Measurements from ENCODE around the gene ZRANB2. TPM values are rescaled to one million over a fixed set of nuclear protein-coding genes. Genes with fewer than 3 reads are reported as not detected.

ZRANB2 gene
- total RNA-seq, 1 experiment from 2014 or later, result 34.6 TPM

GRCh38 chr1:71068325-71069240 lies 12.3 kb downstream of the ZRANB2 start:
- DNase-seq (ENCODE audit: low spot score), result no peak

DNA sequence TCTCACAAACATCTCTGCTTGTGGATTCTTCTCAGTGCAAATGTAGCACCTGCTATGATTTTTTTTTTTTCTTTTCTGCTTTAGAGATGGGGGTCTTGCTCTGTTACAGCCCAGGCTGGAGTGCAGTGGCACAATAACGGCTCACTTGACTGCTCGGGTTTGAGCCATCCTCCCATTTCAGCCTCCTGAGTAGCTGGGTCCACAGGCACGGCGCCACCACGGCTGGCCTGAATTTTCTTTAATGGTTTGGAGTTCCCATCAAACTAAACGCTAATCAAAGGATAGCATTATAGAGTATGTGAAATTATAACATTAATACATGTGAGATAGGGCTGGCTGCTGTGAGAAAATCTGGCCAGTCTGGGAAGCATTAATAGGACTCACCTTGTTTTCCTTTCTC lies 26.0 kb downstream of the ZRANB2 start:
- no peak for DNase-seq (ENCODE audit: low spot score)

GRCh38 chr1:71054281-71054731 lies 26.5 kb downstream of the ZRANB2 start:
- DNase-seq (ENCODE audit: low spot score), result no peak

DNA sequence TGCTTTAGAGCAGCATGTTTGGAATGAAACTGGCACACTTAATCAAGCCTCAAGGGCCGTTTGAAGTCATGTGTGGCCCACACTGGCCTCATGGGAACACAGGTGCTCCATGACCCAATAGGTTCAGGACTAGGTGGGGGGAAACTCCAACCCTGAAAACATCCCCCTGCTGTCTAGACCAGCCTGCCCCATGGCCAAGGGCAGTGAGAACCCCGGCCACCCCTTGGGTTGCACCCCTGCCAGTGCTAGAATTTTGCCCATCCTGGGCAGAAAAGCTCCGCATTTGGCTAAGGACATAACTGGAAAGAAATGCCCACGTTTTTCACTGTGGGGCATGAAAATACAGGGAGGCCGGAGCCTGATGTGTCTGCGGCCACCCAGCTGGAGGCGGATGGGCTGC lies 27.1 kb downstream of the ZRANB2 start:
- no peak for DNase-seq (ENCODE audit: low spot score)

GRCh38 chr1:71053146-71053545 lies 27.7 kb downstream of the ZRANB2 start:
- no peak for DNase-seq (ENCODE audit: low spot score)

- peak; percentile 72 for DNase-seq (ENCODE audit: low spot score)
These were observed 30.8 kb downstream of the ZRANB2 start for GRCh38 chr1:71049951-71050598.

DNA sequence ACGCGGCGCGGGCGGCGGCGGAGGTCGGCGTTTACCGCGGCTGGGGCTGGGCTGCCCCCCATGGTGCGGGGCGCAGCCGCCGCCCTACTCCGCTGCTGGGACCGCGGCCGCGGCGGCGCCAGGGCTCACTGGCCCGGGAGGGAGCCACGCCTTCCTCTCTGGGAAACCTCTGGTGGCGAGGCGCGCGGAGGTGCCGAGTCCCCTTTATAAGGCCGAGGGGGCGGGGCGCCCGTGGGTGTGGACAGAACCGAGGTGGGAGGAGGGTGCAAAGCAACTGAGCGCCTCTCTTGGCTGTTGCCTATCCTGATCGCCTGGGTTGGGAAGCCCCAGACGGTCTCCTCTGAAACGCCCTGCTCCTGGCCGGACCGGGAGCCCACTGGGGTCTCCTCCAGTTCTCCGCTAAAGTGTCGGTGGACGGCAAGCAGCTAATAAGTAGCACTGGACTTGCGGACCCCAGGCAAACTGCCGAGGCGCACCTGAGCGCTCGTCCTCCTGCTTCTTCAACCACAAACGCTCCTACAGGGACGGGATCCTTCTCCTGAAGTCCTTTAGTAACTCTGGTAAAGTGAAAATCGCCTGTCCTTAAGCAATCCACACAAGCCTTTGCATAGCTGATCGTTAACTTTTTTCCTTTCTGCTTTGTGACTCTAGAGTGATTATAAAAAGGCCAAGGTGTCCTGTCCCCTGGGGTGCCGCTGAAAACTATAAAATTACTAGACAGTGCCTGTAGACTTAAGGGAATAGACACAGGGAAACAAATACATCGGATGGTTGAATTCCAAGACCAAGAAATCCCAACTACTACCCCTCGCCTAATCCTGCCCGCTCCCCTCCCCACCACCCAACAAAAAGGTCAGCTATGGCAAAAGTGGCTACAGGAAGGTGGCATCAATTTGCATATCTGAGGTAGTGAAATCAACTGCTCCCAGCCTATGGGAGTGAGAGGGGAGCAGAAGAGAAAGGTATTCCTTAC lies 32.9 kb downstream of the ZRANB2 start, which contains the start of gene PTGER3:
TSS of gene PTGER3 (minus strand) at position 182 of the 973 bp plus-strand sequence. CDS start 239 bp downstream, outside the sequence.
- peak; percentile 6 for DNase-seq (ENCODE audit: low spot score)

- no peak for DNase-seq (ENCODE audit: low spot score)
These were observed 33.8 kb downstream of the ZRANB2 start for GRCh38 chr1:71046891-71047634.

GRCh38 chr1:71045463-71046028 lies 35.3 kb downstream of the ZRANB2 start:
- no peak for DNase-seq (ENCODE audit: low spot score)

- DNase-seq (ENCODE audit: low spot score), result no peak
These were observed 36.0 kb downstream of the ZRANB2 start for GRCh38 chr1:71044833-71045232.

DNA sequence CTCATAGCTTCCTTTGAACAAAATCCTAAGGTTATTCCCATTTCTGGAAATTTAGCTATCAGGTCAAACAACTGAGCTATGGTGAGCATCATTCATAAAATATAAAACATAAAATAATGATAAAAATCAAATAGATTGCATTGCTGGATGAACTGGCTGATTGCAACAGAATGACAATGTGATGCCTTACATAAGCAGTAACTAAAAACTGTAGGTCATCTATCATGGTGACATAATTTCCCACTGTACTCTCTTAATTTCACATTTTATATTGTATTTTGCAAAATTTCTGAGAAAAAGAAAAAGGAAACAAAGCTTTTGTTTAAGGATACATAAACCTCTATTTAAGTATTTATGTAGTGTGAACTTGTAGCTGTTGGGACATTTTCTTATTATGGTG lies 37.8 kb downstream of the ZRANB2 start:
- no peak for DNase-seq (ENCODE audit: low spot score)

DNA sequence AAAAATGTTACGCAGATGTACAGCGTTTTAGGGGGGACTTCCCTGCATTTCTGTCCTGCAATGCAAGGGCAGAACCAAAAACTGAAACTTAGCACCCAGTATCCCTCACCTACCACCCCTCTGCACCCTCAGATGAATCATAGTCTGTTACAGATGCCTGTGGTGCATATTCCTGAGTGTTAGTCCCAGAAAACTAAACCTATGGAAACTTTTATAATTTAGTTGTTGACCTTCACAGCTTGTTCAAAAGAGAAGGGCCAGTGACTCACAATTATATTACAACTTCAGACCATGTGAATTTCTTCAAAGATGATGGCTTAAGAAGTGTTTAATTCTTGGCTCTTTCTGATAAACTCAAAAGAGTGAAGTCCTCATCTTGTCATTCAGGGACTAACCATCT lies 39.0 kb downstream of the ZRANB2 start:
- peak; percentile 5 for DNase-seq (ENCODE audit: low spot score)

DNA sequence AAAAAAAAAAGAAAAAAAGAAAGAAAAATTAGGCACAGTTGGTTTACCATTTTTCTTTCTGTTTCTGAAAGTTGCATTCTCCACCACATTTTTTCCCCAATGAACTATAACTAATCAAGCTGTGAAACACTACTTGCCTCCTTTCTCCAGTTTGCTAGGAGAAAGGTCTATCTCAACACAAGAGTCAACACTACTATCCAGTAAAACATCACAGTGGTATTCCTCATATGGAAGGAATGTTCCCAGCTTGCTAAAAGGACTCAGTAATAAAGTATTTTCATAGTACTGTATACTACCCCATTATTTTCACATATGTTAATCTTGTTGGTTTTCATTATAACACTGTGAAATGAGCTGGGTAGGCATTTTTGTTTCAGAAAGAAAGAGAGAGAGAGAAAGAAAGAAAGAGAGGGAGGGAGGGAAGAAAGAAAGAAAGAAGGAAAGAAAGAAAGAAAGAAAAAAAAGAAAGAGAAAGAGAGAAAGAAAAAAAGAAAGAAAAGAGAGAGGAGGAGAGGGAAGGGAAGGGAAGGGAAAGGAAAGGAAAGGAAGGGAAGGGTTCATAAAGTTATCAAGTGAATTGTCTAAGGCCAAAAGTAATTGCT lies 41.1 kb downstream of the ZRANB2 start:
- DNase-seq (ENCODE audit: low spot score), result no peak

- DNase-seq (ENCODE audit: low spot score), result no peak
These were observed 41.9 kb downstream of the ZRANB2 start for GRCh38 chr1:71038942-71039341.

- DNase-seq (ENCODE audit: low spot score), result no peak
These were observed 42.8 kb downstream of the ZRANB2 start for GRCh38 chr1:71037829-71038620.

DNA sequence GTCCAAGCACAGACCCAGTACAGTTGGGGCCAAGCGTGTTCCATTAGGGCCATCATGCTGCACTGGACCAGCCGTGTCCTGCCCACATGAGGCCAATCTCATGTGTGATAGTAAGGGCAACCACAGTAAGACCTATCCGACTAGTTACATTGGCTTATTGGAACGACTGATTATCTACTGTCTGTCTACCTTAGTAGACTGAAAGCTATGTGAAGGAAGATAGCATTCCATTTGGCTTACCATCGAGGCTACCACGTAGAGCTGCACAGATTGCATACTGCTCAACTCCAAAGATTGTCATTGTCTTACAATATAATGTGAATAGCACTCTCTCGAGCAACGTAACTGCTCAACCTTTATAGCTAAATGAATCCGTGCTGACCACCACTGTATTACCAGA lies 43.8 kb downstream of the ZRANB2 start:
- no peak for DNase-seq (ENCODE audit: low spot score)

DNA sequence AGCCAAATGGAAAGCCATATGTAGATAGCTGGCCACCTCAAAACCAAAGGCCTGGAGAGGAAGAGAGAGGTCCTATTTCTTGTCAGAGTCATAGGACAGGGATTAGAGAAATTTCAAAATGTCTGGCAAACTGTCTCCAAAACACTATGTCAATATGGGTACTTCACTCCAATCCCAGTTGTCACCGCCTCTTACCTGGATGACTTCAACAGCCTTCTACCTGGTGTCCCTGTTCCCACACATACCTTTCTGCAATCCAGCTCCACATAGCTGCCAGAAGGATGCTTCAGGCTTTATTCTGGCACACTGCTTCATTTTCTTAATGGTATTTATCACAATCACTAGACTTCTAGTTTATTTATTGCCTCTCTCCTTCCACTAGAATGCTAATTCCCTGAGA lies 47.7 kb downstream of the ZRANB2 start:
- no peak for DNase-seq (ENCODE audit: low spot score)

DNA sequence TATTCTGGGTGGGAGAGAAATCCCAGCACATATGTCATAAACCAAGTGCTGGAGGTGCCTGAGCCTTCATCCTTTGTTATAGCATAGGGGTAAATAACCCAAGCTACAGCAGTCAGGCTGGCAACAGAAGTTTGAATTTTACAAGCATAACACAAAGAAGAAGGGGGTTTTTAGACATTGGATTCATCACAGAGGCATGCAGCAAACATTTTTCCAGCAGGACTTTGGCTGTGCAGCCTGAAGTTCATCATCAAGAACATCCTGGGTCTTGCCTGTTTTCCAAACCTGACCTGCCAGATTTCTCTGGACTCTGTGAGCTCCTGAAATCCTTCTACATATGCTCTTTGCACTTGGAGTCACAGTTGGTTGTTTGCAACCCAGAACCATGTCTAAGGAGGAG lies 49.4 kb downstream of the ZRANB2 start:
- DNase-seq (ENCODE audit: low spot score), result no peak

DNA sequence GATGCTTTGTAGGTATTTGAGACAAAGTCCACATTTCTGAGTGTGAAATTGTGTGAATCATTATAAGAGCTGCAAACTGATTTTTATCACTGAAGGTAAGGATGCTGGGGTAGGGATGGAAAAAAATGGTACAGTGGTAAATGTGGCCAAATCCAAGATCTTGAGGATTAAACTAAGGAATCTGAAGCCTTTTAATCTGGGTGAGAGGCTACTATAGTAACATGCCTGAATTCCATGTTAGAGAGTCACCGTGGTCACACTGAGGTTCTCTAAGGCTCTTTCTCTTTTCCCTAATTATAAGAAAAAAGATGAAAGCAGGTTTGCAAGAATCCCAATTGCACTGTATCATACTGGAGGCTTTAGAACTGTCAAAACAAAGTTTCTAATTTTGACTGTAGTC lies 50.8 kb downstream of the ZRANB2 start:
- DNase-seq (ENCODE audit: low spot score), result no peak

Data from A172 (cell line).